HEK293 (cell line): ENCODE data around the gene SCART1.

Source experiments
- CTCF ChIA-PET: fragments of 350-600 bp; formaldehyde crosslinking; extraction: SDS; loops from one replicate; lab custom pipeline; 2021; ENCODE audit warnings: antibody characterized with exemption; lab: Yijun Ruan, JAX
- POLR2A ChIA-PET: fragments of 300-600 bp; formaldehyde crosslinking; extraction: SDS; loops from one replicate; lab custom pipeline; 2020; ENCODE audit warnings: antibody characterized with exemption, inconsistent platforms; lab: Yijun Ruan, JAX
- H3K27ac ChIP-seq: fragments of 200-500 bp; sonication (Bioruptor generic); 2 replicates; pipeline ENCODE4 v1.5.1; 2014; ENCODE audit warnings: low read depth, low read length, control low read depth, inconsistent platforms; ENCODE audit errors: extremely low read depth
- H3K36me3 ChIP-seq, 2 experiments: fragments of 200-500 bp in 1 of 2; sonication (Bioruptor generic) in 1 of 2; 1 replicate in 1 of 2; 2 replicates in 1 of 2; pipeline ENCODE4 v1.5.1; 2014 to 2017; ENCODE audit warnings: inconsistent platforms in 2 of 2, low read length in 2 of 2; ENCODE audit not compliant: control insufficient read depth in 2 of 2, insufficient read depth in 1 of 2
- H3K4me1 ChIP-seq: fragments of 200-500 bp; sonication (Bioruptor generic); 2 replicates; pipeline ENCODE4 v1.5.1; 2014; ENCODE audit warnings: mild to moderate bottlenecking, low read length, inconsistent platforms; ENCODE audit not compliant: control insufficient read depth, insufficient read depth
- H3K4me3 ChIP-seq: 2 replicates; pipeline ENCODE4 v1.5.1; 2011; ENCODE audit warnings: low read depth, mild to moderate bottlenecking, control low read depth, low read length, moderate library complexity
- H3K9me3 ChIP-seq: fragments of 200-500 bp; sonication (Bioruptor generic); 2 replicates; pipeline ENCODE4 v1.5.1; 2014; ENCODE audit warnings: low read depth, low read length, inconsistent platforms; ENCODE audit not compliant: control insufficient read depth, insufficient read depth
- ATF2 ChIP-seq: fragments of 450-650 bp; formaldehyde crosslinking; IDR thresholded peaks from 2 replicates; pipeline ENCODE4 v1.5.1; 2016; ENCODE audit warnings: missing biosample characterization, missing genetic modification characterization, low read depth
- CTCF ChIP-seq: fragments of 450-650 bp; formaldehyde crosslinking; IDR thresholded peaks from 2 replicates; pipeline ENCODE4 v1.5.1; 2016; ENCODE audit warnings: missing biosample characterization, missing genetic modification characterization
- ELK4 ChIP-seq: IDR thresholded peaks from 2 replicates; pipeline ENCODE4 v1.6.1; 2011; ENCODE audit warnings: mild to moderate bottlenecking, low read depth, low read length, borderline replicate concordance
- GLI4 ChIP-seq: fragments of 450-650 bp; formaldehyde crosslinking; IDR thresholded peaks from 2 replicates; pipeline ENCODE4 v1.5.1; 2016; ENCODE audit warnings: missing biosample characterization, missing genetic modification characterization
- TSHZ1 ChIP-seq: fragments of 450-650 bp; formaldehyde crosslinking; IDR thresholded peaks from 2 replicates; pipeline ENCODE4 v1.5.1; 2016; ENCODE audit warnings: missing biosample characterization, missing genetic modification characterization, borderline replicate concordance
- ZBTB44 ChIP-seq: fragments of 450-650 bp; IDR thresholded peaks from 2 replicates; pipeline ENCODE4 v1.5.1; 2018; ENCODE audit warnings: missing biosample characterization, mild to moderate bottlenecking, missing genetic modification characterization
- ZBTB8A ChIP-seq: fragments of 450-650 bp; formaldehyde crosslinking; IDR thresholded peaks from 2 replicates; pipeline ENCODE4 v1.5.1; 2016; ENCODE audit warnings: missing biosample characterization, missing genetic modification characterization
- ZNF157 ChIP-seq: fragments of 450-650 bp; formaldehyde crosslinking; IDR thresholded peaks from 2 replicates; pipeline ENCODE4 v1.5.1; 2016; ENCODE audit warnings: missing biosample characterization, missing genetic modification characterization
- ZNF202 ChIP-seq: fragments of 450-650 bp; formaldehyde crosslinking; IDR thresholded peaks from 2 replicates; pipeline ENCODE4 v1.5.1; 2016; ENCODE audit warnings: missing biosample characterization, missing genetic modification characterization, borderline replicate concordance
- ZNF221 ChIP-seq: fragments of 450-650 bp; formaldehyde crosslinking; IDR thresholded peaks from 2 replicates; pipeline ENCODE4 v1.5.1; 2017; ENCODE audit warnings: missing biosample characterization, missing genetic modification characterization, borderline replicate concordance
- ZNF23 ChIP-seq: fragments of 450-650 bp; formaldehyde crosslinking; IDR thresholded peaks from 2 replicates; pipeline ENCODE4 v1.5.1; 2016; ENCODE audit warnings: missing biosample characterization, missing genetic modification characterization, borderline replicate concordance
- ZNF341 ChIP-seq: fragments of 450-650 bp; formaldehyde crosslinking; IDR thresholded peaks from 2 replicates; pipeline ENCODE4; 2016; ENCODE audit warnings: low read depth, missing biosample characterization, missing genetic modification characterization
- ZNF449 ChIP-seq: fragments of 450-650 bp; formaldehyde crosslinking; IDR thresholded peaks from 2 replicates; pipeline ENCODE4 v1.5.1; 2017; ENCODE audit warnings: missing biosample characterization, mild to moderate bottlenecking, missing genetic modification characterization, moderate library complexity
- ZNF530 ChIP-seq: fragments of 450-650 bp; formaldehyde crosslinking; IDR thresholded peaks from 2 replicates; pipeline ENCODE4 v1.5.1; 2016; ENCODE audit warnings: low read depth, missing biosample characterization, missing genetic modification characterization
- ZNF785 ChIP-seq: fragments of 450-650 bp; formaldehyde crosslinking; IDR thresholded peaks from 2 replicates; pipeline ENCODE4 v1.5.1; 2016; ENCODE audit warnings: missing biosample characterization, missing genetic modification characterization

The SCART1 gene

GRCh38 chr10:133474665-133475424 is 21.1 kb downstream of the SCART1 start (continued):
- no peak for TF ChIP-seq ZNF221 (tag by site-specific recombination)
- TF ChIP-seq ZNF449, result no peak
- no peak for TF ChIP-seq ZNF157 (tag by site-specific recombination)
- TF ChIP-seq, all 188 proteins: peak for 0

- Histone ChIP-seq H3K9me3 (no peaks in the 10 kb centered on the region), H3K4me3 (no peak overlapping the region), H3K36me3 (no peaks in the 10 kb centered on the region), H3K4me1 (no peaks in the 10 kb centered on the region), H3K27ac (no peak overlapping the region)
- POLR2A ChIA-PET, result no interaction called here
- TF ChIP-seq ZNF530 (tag by site-specific recombination) (no peak), TSHZ1 (tag by site-specific recombination) (no peak), GLI4 (tag by site-specific recombination) (no peak), ZNF449 (no peak), CTCF (tag by site-specific recombination) (no peak), ZNF341 (tag by site-specific recombination) (no peak), ZNF785 (tag by site-specific recombination) (no peak), ZNF202 (tag by site-specific recombination) (no peak), ELK4 (no peak), ZBTB8A (tag by site-specific recombination) (no peak), ATF2 (tag by site-specific recombination) (no peak), ZNF23 (tag by site-specific recombination) (no peak), ZBTB44 (tag by site-specific recombination) (no peak)
- CTCF ChIA-PET, result no interaction called here
These were observed 21.6 kb downstream of the SCART1 start for GRCh38 chr10:133475425-133475734.
